GM21528 (cell line): ENCODE measurements around the gene ZNF646.

Source experiments
- ATAC-seq: cut with Tn5 transposase; IDR thresholded peaks from one replicate; pipeline ENCODE4 v1.9.1; 2021; ENCODE audit warnings: mild to moderate bottlenecking, moderate library complexity; ENCODE audit not compliant: unreplicated experiment, low FRiP score

Gene ZNF646

GRCh38 chr16:31063843-31064611 lies 10.2 kb upstream of the ZNF646 start:
- no peak for ATAC-seq

- no peak for ATAC-seq
Measured at GRCh38 chr16:31064882-31065461, 9.2 kb upstream of the ZNF646 start.

- ATAC-seq = no peak
Measured at GRCh38 chr16:31067342-31067741, 6.9 kb upstream of the ZNF646 start.

GRCh38 chr16:31071861-31072260 lies 2.4 kb upstream of the ZNF646 start:
- no peak for ATAC-seq

GRCh38 chr16:31072540-31073141 lies 1.6 kb upstream of the ZNF646 start:
- peak; percentile 10 for ATAC-seq

- ATAC-seq = peak; percentile 54
Measured at GRCh38 chr16:31073142-31073969, 866 bp upstream of the ZNF646 start.

GRCh38 chr16:31074814-31075183 lies 577 bp downstream of the ZNF646 start:
- ATAC-seq = no peak

GRCh38 chr16:31076319-31076718 lies 2.1 kb downstream of the ZNF646 start:
- no peak for ATAC-seq

GRCh38 chr16:31077024-31077423 lies 2.8 kb downstream of the ZNF646 start:
- ATAC-seq = no peak

- no peak for ATAC-seq
Measured at GRCh38 chr16:31077592-31078396, 3.6 kb downstream of the ZNF646 start.

- ATAC-seq = no peak
Measured at GRCh38 chr16:31078597-31079341, 4.5 kb downstream of the ZNF646 start.

- ATAC-seq = no peak
Measured at GRCh38 chr16:31079342-31079944, 5.2 kb downstream of the ZNF646 start.

GRCh38 chr16:31080035-31080629 lies 5.9 kb downstream of the ZNF646 start:
- no peak for ATAC-seq

GRCh38 chr16:31080756-31081419 lies 6.7 kb downstream of the ZNF646 start:
- ATAC-seq = no peak

GRCh38 chr16:31081428-31082351 lies 7.5 kb downstream of the ZNF646 start:
- no peak for ATAC-seq

- no peak for ATAC-seq
Measured at GRCh38 chr16:31082368-31083045, 8.3 kb downstream of the ZNF646 start.

GRCh38 chr16:31083081-31083480 lies 8.9 kb downstream of the ZNF646 start:
- ATAC-seq = no peak
